MCF 10A (cell line): ENCODE data around the gene APOA4. TPM values are rescaled to one million over a fixed set of nuclear protein-coding genes. Genes with fewer than 3 reads are reported as not detected.
"Not testable (repeated sequence)": the region's sequence is repeated elsewhere in the genome, so short reads cannot be mapped to it uniquely, and the experiment has no call there.

Experiments used
- BruUV-seq: library from RNA; stranded (reverse); fragments of 400-500 nt; replicated peaks from 2 replicates; lab custom pipeline; 2021; lab: Mats Ljungman, UMichigan
- CTCF ChIA-PET: fragments of 300-600 bp; sonication (Branson Sonifier 250); formaldehyde crosslinking; extraction: SDS; loops from one replicate; lab custom pipeline; 2021; ENCODE audit warnings: antibody characterized with exemption, inconsistent platforms; lab: Yijun Ruan, JAX
- POLR2A ChIA-PET: fragments of 300-600, 350-650 bp; sonication (Branson Sonifier 250); formaldehyde crosslinking; extraction: SDS; loops from one replicate; lab custom pipeline; 2020; ENCODE audit warnings: antibody characterized with exemption, inconsistent platforms; lab: Yijun Ruan, JAX
- DNase-seq: peaks from one replicate; pipeline ENCODE4 v3.0.0-alpha.2; 2018; ENCODE audit not compliant: unreplicated experiment
- H3K27ac Mint-ChIP-seq: one replicate; pipeline ENCODE4 v1.8.0; 2022; ENCODE audit warnings: mild to moderate bottlenecking, low read depth, mixed read lengths; ENCODE audit not compliant: unreplicated experiment
- H3K27me3 Mint-ChIP-seq: one replicate; pipeline ENCODE4 v1.8.0; 2022; ENCODE audit warnings: mixed read lengths; ENCODE audit not compliant: insufficient read depth, unreplicated experiment
- H3K36me3 Mint-ChIP-seq: one replicate; pipeline ENCODE4 v1.8.0; 2022; ENCODE audit warnings: mild to moderate bottlenecking, moderate library complexity, mixed read lengths; ENCODE audit not compliant: insufficient read depth, unreplicated experiment
- H3K4me1 Mint-ChIP-seq: one replicate; pipeline ENCODE4 v1.8.0; 2022; ENCODE audit warnings: mixed read lengths; ENCODE audit not compliant: insufficient read depth, unreplicated experiment
- H3K4me3 Mint-ChIP-seq: one replicate; pipeline ENCODE4 v1.8.0; 2022; ENCODE audit warnings: mild to moderate bottlenecking, moderate library complexity, mixed read lengths; ENCODE audit not compliant: unreplicated experiment
- H3K9me3 Mint-ChIP-seq: one replicate; pipeline ENCODE4 v1.8.0; 2022; ENCODE audit warnings: mixed read lengths; ENCODE audit not compliant: unreplicated experiment
- intact Hi-C: fragments of 100-400 bp; cut with micrococcal nuclease; formaldehyde crosslinking; loops from 2 replicates; pipeline ENCODE4 v1.14.1; 2022
- total RNA-seq: library from RNA; stranded (reverse); gene quantifications from 2 replicates; pipeline ENCODE4 v1.2.3, GENCODE V29; 2022
- TF ChIP-seq, protein P1 (sequence below): fragments of 200-600 bp; IDR thresholded peaks from one replicate; pipeline ENCODE4 v1.8.0; 2022; ENCODE audit warnings: antibody characterized with exemption, mild to moderate bottlenecking; ENCODE audit not compliant: unreplicated experiment

The APOA4 gene
- total RNA-seq, 1 experiment from 2014 or later = not detected

DNA sequence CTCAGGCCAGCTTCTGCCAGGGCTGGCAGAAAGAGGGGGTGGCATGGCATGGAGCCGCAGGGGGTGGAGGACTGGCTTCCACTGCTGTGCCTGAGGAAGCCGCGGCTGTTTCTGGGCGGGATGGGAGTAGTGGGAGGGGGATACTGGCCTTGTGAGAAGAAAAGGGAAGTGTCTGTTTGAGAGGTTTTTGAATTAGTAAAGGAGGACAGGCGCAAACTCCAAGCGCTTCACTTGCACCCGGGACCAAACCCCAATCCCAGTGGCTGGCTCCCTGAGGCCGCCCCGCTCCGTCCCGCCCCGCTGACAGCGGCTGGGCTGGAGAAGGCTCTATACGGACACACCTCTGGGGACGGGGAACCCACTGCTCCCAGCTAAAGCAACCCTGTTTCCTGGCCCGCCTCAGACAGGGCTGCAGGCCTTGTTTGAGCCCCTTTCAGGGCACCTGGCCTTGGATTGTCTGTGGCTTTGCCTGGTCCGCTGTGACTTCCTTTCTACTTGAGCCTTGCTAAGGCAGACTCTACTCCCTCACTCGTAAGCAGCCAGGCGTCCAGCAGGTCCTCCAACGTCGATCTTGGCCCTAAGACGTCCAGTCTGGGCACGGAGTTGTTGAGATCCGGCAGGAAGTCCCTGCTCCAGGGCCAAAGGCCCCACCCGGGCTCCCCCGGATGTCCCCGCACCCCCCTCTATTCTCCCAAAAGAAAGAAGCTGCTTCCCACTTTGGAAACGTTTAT is 12.1 kb upstream of the APOA4 start:
- no peak for DNase-seq
- H3K27me3 Mint-ChIP-seq = no peaks in the 10 kb centered on the region
- POLR2A ChIA-PET = interaction anchor here (0.5 to 1.6 kb wide), 9 partner anchors 22 to 1505 kb away, joined by 3 to 13 read pairs (median 3); partner anchors contain the start of genes BUD13 and ZPR1
- intact Hi-C loops = no loop called here
- no peaks in the 10 kb centered on the region for H3K9me3 Mint-ChIP-seq
- no peaks in the 10 kb centered on the region for H3K4me1 Mint-ChIP-seq
- CTCF ChIA-PET = interaction anchor here (0.6 to 7.0 kb wide), 33 partner anchors 11 to 1510 kb away, joined by 3 to 124 read pairs (median 5); partner anchors contain the start of genes APOA5, BUD13 and ZPR1
- TF ChIP-seq, protein P1, sequence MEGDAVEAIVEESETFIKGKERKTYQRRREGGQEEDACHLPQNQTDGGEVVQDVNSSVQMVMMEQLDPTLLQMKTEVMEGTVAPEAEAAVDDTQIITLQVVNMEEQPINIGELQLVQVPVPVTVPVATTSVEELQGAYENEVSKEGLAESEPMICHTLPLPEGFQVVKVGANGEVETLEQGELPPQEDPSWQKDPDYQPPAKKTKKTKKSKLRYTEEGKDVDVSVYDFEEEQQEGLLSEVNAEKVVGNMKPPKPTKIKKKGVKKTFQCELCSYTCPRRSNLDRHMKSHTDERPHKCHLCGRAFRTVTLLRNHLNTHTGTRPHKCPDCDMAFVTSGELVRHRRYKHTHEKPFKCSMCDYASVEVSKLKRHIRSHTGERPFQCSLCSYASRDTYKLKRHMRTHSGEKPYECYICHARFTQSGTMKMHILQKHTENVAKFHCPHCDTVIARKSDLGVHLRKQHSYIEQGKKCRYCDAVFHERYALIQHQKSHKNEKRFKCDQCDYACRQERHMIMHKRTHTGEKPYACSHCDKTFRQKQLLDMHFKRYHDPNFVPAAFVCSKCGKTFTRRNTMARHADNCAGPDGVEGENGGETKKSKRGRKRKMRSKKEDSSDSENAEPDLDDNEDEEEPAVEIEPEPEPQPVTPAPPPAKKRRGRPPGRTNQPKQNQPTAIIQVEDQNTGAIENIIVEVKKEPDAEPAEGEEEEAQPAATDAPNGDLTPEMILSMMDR = no peak
- no TSS peak for BruUV-seq
- H3K27ac Mint-ChIP-seq = no peak overlapping the region
- H3K4me3 Mint-ChIP-seq = no peak overlapping the region
- H3K36me3 Mint-ChIP-seq = peaks cover 5% of the 10 kb centered on the region

DNA sequence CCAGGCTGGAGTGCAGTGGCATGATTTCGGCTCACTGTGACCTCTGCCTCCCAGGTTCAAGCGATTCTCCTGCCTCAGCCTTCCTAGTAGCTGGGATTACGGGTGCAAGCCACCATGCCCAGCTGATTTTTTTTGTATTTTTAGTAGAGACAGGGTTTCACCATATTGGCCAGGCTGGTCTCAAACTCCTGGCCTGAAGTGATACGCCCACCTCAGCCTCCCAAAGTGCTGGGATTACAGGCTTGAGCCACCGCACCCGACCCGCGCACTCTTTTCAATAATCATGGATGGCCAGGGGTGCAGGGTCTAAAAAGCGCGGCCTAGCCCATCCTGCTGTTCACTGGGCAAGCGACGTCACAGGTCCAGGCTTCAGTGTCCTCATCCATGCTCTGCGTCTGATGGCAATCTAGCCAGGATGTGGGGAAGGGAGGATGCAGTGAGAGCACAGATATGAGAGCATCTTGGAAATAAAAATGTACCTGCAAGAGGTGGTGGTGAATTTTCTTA is 11.5 kb upstream of the APOA4 start:
- intact Hi-C loops = not testable (repeated sequence)

DNA sequence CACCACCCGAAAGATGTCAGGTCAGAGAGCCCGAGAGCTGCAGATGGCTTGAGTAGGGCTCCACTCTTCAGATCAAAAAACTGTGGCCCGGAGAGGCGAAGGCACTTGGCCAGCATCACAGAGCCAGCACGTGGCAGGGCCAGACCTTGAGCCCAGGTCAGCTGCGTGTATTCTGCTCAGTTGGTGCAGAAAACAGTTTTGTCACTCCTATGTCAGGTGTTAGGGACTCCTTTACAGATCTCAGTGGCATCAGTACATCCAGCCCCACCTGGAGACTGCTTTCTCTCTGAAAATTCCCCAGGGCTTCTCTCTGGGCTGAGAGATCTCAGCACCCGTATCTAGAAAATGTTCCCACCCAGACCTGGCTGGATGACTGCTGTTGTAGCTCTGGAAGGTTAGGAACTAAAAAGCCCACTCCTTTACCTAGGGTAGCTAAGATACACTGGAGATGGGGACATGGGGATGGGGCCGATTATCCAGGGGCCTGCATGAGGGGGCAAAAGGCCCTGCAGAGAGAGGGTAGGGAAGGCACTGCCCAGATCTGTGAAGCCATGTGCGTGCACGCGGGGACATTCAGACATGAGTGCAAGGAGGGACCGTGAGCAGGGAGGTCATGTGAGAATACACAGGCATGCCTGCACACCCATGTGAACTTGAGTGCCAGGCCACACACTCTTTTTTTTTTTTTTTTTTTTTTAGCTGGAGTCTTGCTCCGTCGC is 10.9 kb upstream of the APOA4 start:
- BruUV-seq = no TSS peak
- Mint-ChIP-seq H3K27me3 (no peaks in the 10 kb centered on the region), H3K27ac (no peak overlapping the region), H3K9me3 (no peaks in the 10 kb centered on the region), H3K4me1 (no peaks in the 10 kb centered on the region), H3K4me3 (no peak overlapping the region), H3K36me3 (peaks cover 5% of the 10 kb centered on the region)
- DNase-seq = no peak
- ChIA-PET POLR2A (interaction anchor here (0.7 kb wide), 1 partner anchor 98 kb away, joined by 3 read pairs; no protein-coding TSS in a partner anchor), CTCF (interaction anchor here (0.6 to 7.0 kb wide), 6 partner anchors 25 to 288 kb away, joined by 3 to 124 read pairs (median 4); partner anchors contain the start of genes APOA5 and ZPR1)
- TF ChIP-seq, protein P1 = no peak
- intact Hi-C loops = no loop called here

More for the DNA sequence above, 11.5 kb upstream of the APOA4 start:
- not testable (repeated sequence) for BruUV-seq, H3K4me1 Mint-ChIP-seq, H3K36me3 Mint-ChIP-seq, H3K27ac Mint-ChIP-seq, DNase-seq, H3K9me3 Mint-ChIP-seq, H3K4me3 Mint-ChIP-seq, H3K27me3 Mint-ChIP-seq
- POLR2A ChIA-PET = interaction anchor here (0.7 kb wide), 1 partner anchor 99 kb away, joined by 3 read pairs; no protein-coding TSS in a partner anchor
- CTCF ChIA-PET = interaction anchor here (1.1 to 7.0 kb wide), 4 partner anchors 24 to 270 kb away, joined by 3 to 124 read pairs (median 4); partner anchors contain the start of genes APOA5 and ZPR1

DNA sequence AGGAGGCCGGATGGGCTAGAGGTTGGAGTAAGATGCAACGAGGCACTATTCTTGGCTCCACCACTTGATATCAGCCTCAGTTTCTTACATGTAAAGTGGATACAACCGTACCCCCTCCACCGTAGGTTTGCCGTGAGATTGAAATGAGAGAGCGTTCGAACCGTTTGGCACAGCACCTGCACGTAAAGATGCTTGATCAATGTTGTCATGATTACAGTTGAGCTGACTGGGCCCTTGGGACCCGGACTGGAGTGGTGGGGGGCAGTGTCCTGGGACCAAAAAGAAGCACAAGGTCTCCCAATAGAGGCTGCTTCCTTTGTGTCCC is 10.3 kb upstream of the APOA4 start:
- no TSS peak for BruUV-seq
- H3K36me3 Mint-ChIP-seq = peaks cover 5% of the 10 kb centered on the region
- H3K4me3 Mint-ChIP-seq = no peak overlapping the region
- POLR2A ChIA-PET = no interaction called here
- H3K27ac Mint-ChIP-seq = no peak overlapping the region
- CTCF ChIA-PET = interaction anchor here (0.6 to 7.0 kb wide), 6 partner anchors 25 to 288 kb away, joined by 3 to 124 read pairs (median 4); partner anchors contain the start of genes APOA5 and ZPR1
- no peaks in the 10 kb centered on the region for H3K9me3 Mint-ChIP-seq
- H3K27me3 Mint-ChIP-seq = no peaks in the 10 kb centered on the region
- intact Hi-C loops = no loop called here
- no peaks in the 10 kb centered on the region for H3K4me1 Mint-ChIP-seq
- no peak for DNase-seq
- TF ChIP-seq, protein P1 = no peak
